Activated naive CD4-positive, alpha-beta T cell treated with Interleukin-2 at 50 U/mL for 16 hours (primary cell): ENCODE measurements around the gene PTRH2.
"Not testable (repeated sequence)": the region's sequence is repeated elsewhere in the genome, so short reads cannot be mapped to it uniquely, and the experiment has no call there.

Experiments used
- DNase-seq: peaks from one replicate; pipeline ENCODE4 v3.0.0-alpha.2; 2020

PTRH2 gene

GRCh38 chr17:59707149-59707970, at the start of gene PTRH2, which contains the start of gene VMP1:
TSS of gene PTRH2 (minus strand) at chr17:59707430. CDS start at chr17:59697978, 9,452 bp downstream.
TSS of gene VMP1 (plus strand) at chr17:59707654. CDS start at chr17:59731447, 23,793 bp downstream.
- peak; percentile 94 for DNase-seq

- DNase-seq: no peak
Measured at GRCh38 chr17:59756236-59756818, 49.1 kb upstream of the PTRH2 start.

GRCh38 chr17:59755069-59755468, 47.8 kb upstream of the PTRH2 start:
- DNase-seq: not testable (repeated sequence)

GRCh38 chr17:59754552-59754951, 47.3 kb upstream of the PTRH2 start:
- peak; percentile 29 for DNase-seq

GRCh38 chr17:59753522-59754467, 46.6 kb upstream of the PTRH2 start:
- DNase-seq: no peak

GRCh38 chr17:59752922-59753321, 45.7 kb upstream of the PTRH2 start:
- DNase-seq: no peak

- DNase-seq: no peak
Measured at GRCh38 chr17:59752446-59752845, 45.2 kb upstream of the PTRH2 start.

- peak; percentile 35 for DNase-seq
Measured at GRCh38 chr17:59751955-59752413, 44.8 kb upstream of the PTRH2 start.

- no peak for DNase-seq
Measured at GRCh38 chr17:59748591-59748990, 41.4 kb upstream of the PTRH2 start.

GRCh38 chr17:59746849-59747445, 39.7 kb upstream of the PTRH2 start:
- DNase-seq: no peak

- DNase-seq: no peak
Measured at GRCh38 chr17:59745040-59745439, 37.8 kb upstream of the PTRH2 start.

GRCh38 chr17:59743842-59744241, 36.6 kb upstream of the PTRH2 start:
- no peak for DNase-seq

- no peak for DNase-seq
Measured at GRCh38 chr17:59737324-59737723, 30.1 kb upstream of the PTRH2 start.

- DNase-seq: no peak
Measured at GRCh38 chr17:59734226-59734625, 27.0 kb upstream of the PTRH2 start.

GRCh38 chr17:59733697-59734096, 26.5 kb upstream of the PTRH2 start:
- no peak for DNase-seq

GRCh38 chr17:59730268-59730834, 23.1 kb upstream of the PTRH2 start:
- DNase-seq: no peak

GRCh38 chr17:59727817-59728533, 20.7 kb upstream of the PTRH2 start:
- DNase-seq: no peak

GRCh38 chr17:59725691-59726090, 18.5 kb upstream of the PTRH2 start:
- no peak for DNase-seq

- no peak for DNase-seq
Measured at GRCh38 chr17:59723607-59724006, 16.4 kb upstream of the PTRH2 start.

GRCh38 chr17:59723041-59723440, 15.8 kb upstream of the PTRH2 start:
- DNase-seq: no peak

GRCh38 chr17:59722623-59723022, 15.4 kb upstream of the PTRH2 start:
- no peak for DNase-seq

- no peak for DNase-seq
Measured at GRCh38 chr17:59719526-59719925, 12.3 kb upstream of the PTRH2 start.
